HG02623 (cell line): ENCODE measurements around the gene TFF1.

ENCODE experiments used
- ATAC-seq: cut with Tn5 transposase; IDR thresholded peaks from one replicate; pipeline ENCODE4 v1.9.1; 2021; ENCODE audit warnings: moderate library complexity; ENCODE audit not compliant: unreplicated experiment

The TFF1 gene

GRCh38 chr21:42346866-42347600 is 19.3 kb downstream of the TFF1 start:
- no peak for ATAC-seq

- no peak for ATAC-seq
Observed at GRCh38 chr21:42346441-42346840, 19.9 kb downstream of the TFF1 start.

- ATAC-seq = no peak
Observed at GRCh38 chr21:42344631-42345030, 21.7 kb downstream of the TFF1 start.

GRCh38 chr21:42343963-42344510 is 22.3 kb downstream of the TFF1 start:
- no peak for ATAC-seq

DNA sequence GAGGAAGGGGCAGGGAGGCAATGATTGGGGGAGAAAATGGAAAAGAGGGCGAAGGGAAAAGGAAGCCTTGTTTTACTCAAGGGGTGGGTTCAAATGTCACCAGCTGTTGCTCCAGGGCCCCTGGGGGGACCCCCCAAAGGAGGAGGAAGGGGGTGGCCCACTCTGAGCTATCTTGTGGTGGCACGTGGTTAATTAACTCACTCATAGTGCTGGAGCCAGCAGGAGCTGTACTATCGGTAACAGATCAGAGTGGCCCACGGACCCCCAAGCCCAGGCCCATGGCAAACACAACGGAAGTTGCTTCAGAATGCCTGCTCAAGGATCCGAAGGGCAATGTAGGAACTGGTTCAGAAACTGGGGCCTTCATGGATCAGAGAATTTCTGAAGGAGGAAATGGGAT is 22.8 kb downstream of the TFF1 start:
- ATAC-seq = no peak

DNA sequence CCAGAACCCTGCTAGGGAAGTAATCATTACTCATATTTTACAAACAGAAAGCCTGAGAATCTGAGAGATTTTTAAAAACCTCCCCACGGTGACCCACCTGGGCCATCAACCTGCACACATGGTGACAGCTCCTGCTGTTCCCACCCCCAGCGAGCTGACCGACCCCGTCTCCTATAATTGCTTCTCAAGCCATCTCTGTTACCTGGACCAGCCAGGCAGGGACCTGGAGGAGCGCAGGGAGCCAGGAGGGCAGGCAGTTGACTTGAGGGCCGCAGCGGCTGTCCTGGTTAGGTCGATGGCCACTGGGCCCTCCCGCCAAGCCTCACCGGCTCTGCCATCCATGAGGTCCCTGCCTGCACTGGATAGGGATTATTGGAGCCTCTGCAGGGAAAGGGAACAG is 23.2 kb downstream of the TFF1 start:
- no peak for ATAC-seq

DNA sequence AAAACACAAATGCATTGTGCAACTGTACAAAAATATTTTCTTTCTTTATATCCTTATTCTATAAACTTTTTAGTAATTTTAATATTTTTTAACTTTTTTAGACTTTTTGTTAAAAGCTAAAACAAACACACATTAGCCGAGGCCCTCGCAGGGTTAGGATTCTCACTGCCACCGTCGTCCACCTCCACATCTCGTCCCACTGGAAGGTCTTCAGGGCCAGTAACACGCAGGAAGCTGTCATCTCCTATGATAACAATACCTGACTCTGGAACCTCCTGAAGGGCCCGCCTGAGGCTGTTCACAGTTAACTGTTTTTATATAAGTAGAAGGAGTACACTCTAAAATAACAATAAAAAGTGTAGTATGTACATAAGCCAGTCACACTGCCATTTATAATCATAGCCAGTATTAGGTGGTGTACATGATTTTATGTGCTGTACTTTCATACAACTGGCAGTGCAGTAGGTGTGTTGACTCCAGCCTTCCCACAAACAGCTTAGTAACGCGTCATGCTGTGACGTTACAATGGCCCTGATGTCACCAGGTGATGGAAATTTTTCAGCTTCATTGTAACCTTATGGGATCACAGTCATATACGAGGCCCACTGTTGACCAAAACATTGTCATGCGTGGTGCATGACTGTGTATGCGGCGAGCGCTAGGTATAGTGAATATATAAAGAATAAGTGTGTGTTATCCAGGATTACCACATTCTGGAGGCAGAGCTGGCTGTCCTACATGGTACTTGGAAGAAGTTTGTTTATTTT is 24.4 kb downstream of the TFF1 start:
- no peak for ATAC-seq

DNA sequence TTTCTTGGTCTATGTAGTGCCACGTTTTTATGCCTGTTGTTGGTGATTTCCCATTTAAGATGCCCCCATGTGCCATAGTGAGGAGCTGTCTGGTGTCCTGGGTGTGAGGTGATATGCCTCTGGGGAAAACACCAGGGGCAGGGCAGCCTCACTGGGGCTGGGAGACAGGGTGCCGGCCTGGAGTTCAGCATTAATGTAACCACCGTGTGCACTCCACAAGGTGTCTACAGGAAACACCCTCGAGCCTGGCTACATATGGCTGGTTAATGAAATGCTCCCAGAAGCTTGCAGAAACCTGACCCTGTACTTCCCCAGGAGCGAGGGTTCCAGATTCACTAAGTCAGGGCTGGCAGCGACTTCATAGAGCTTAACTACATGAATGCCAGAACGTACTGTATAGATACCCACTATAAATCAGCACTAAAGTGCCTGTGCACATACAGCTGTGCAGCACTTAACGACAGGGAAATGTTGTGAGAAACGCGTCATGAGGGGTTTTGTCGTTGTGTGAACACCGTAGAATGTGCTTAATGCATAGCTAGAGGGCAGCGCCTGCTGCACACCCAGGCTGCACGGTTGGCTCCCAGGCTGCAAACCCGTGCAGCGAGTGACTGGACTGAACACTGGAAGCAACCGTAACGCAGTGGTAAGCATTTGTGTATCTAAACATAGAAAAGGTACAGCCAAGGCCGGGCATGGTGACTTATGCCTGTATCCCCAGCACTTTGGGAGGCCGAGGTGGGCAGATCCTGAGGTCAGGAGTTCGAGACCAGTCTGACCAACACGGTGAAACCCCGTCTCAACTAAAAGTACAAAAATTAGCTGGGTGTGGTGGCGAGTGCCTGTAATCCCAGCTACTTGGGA is 25.9 kb downstream of the TFF1 start:
- no peak for ATAC-seq

GRCh38 chr21:42338729-42339715 is 27.3 kb downstream of the TFF1 start:
- no peak for ATAC-seq

GRCh38 chr21:42337830-42338728 is 28.3 kb downstream of the TFF1 start:
- no peak for ATAC-seq

- ATAC-seq = no peak
Observed at GRCh38 chr21:42337276-42337675, 29.1 kb downstream of the TFF1 start.

DNA sequence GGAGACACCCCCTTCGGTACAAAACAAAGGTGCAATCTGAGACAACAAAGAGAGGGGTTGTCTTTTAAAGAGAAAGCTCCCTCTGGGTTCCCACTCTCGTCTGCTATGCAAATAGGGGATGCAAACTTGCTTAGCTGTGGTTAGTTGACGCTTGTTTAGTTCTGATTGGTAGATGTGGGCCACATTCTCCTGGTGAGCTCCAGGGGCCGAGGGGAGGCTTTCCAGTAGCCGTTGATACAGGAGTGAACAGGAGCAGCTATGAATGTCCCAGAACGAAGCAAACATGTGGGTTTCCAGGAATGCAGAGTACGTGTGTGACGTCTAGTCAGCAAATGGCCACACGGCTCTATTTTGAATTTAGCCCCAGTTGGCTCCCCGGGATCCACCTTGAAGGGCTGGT is 30.3 kb downstream of the TFF1 start:
- ATAC-seq = no peak

- ATAC-seq = no peak
Observed at GRCh38 chr21:42332557-42333317, 33.6 kb downstream of the TFF1 start.

- ATAC-seq = no peak
Observed at GRCh38 chr21:42331660-42332059, 34.7 kb downstream of the TFF1 start.

DNA sequence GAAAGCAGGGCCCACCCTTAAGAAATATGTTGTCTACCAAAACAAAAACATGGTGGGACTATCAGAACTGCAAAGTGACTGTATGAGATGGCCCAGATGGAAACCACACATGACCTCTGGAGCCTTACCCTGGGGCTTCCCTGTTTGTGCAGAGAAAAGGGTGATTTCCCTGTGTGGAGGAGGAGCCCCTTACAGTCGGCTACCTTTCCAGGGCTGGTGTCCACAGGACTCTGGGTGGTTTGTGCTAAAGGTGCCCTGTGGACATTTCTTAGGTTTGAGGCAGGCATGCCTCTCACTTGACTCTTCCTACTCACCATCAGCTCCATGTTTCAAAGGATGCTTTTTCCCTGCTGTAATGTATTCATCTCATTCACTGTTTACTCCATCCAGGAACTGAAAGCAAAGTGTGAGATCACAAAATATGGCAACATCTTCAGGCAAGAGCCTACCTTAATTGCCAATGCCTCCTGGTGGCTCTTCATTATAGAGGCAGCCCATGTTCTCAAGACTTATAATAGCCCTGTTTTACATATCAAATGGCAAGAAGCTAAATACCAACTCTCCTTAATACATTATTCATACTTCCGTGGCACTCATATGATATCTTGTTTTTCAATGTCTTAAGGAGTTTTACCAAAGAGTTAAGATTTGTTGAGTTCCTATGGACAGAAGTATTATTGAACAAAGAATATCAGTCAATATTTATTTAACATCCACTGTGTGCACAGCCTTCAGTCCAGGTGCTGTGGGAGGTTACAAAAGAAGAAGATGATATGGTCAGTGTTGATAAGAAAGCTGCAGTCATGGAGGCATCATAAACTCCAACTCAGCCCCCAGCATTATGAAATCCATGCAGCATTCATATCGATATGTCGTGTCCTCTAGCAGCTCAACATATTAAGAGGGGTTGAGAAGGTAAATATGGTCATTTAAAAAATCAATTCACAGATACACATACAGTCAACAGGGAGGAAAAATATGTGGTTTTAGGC is 35.7 kb downstream of the TFF1 start:
- no peak for ATAC-seq

- no peak for ATAC-seq
Observed at GRCh38 chr21:42324896-42325295, 41.4 kb downstream of the TFF1 start.

GRCh38 chr21:42321845-42322244 is 44.5 kb downstream of the TFF1 start:
- no peak for ATAC-seq
